Measurements from ENCODE around the gene SPEM3. TPM values are rescaled to one million over a fixed set of nuclear protein-coding genes. Genes with fewer than 3 reads are reported as not detected.

Gene SPEM3
- total and polyA plus RNA-seq, 9 donors, result not detected

DNA sequence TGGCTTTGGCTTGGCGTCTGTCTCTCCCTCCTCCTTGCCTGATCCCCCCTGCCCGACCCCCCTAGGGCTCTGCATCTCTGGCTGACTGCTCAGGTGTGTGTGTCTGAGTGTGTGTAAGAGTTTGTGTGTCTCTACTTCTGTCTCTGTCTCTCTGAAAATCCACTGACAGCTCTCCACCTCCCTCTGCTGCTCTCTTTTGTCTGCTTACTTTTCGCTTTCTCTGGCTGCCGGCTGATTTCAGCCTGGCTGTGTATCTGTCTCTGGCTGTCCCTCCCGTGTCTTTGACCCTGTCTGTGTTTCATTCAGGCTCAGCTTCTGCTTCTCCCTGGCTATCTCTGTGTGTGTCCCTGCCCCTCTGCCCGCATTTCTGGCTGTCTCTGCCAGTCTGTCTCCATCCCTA is 12.3 kb upstream of the SPEM3 start:
- H3K27ac ChIP-seq, result no peak overlapping the region
- no peaks in the 10 kb centered on the region for H3K36me3 ChIP-seq
- no peaks in the 10 kb centered on the region for H3K9me3 ChIP-seq
- H3K4me1 ChIP-seq (ENCODE audit: insufficient read depth), result no peaks in the 10 kb centered on the region
- no peaks in the 10 kb centered on the region for H3K27me3 ChIP-seq
- no peak overlapping the region for H3K4me3 ChIP-seq
- TF ChIP-seq POLR2A (IDR thresholded peaks at IDR 0.05) (no peak), EP300 (IDR thresholded peaks at IDR 0.05) (no peak), CTCF (IDR thresholded peaks at IDR 0.05) (no peak)
- no peak for DNase-seq
- intact Hi-C loops (cut with DNase I), result no loop called here
- WGBS, 3 donors, result 69 to 71% (median 71%) methylated on average over 6 of the region's 6 CpGs

DNA sequence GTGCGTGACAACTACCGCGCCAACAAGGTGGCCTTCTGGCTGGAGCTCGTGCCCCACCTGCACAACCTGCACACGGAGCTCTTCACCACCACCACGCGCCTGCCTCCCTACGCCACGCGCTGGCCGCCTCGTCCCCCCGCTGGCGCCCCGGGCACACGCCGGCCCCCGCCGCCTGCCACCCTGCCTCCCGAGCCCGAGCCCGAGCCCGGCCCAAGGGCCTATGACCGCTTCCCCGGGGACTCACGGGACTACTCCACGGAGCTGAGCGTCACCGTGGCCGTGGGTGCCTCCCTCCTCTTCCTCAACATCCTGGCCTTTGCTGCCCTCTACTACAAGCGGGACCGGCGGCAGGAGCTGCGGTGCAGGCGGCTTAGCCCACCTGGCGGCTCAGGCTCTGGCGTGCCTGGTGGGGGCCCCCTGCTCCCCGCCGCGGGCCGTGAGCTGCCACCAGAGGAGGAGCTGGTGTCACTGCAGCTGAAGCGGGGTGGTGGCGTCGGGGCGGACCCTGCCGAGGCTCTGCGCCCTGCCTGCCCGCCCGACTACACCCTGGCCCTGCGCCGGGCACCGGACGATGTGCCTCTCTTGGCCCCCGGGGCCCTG is 11.5 kb upstream of the SPEM3 start:
- Histone ChIP-seq H3K27me3 (no peaks in the 10 kb centered on the region), H3K36me3 (no peaks in the 10 kb centered on the region), H3K9me3 (no peaks in the 10 kb centered on the region), H3K4me1 (ENCODE audit: insufficient read depth) (no peaks in the 10 kb centered on the region), H3K4me3 (no peak overlapping the region), H3K27ac (no peak overlapping the region)
- intact Hi-C loops (cut with DNase I), result no loop called here
- TF ChIP-seq POLR2A (IDR thresholded peaks at IDR 0.05), result no peak
- no peak for TF ChIP-seq CTCF (IDR thresholded peaks at IDR 0.05)
- TF ChIP-seq EP300 (IDR thresholded peaks at IDR 0.05), result no peak
- no peak for DNase-seq
- 93 to 95% (median 94%) methylated on average over 48 to 54 of the region's 54 CpGs for WGBS, 3 donors

DNA sequence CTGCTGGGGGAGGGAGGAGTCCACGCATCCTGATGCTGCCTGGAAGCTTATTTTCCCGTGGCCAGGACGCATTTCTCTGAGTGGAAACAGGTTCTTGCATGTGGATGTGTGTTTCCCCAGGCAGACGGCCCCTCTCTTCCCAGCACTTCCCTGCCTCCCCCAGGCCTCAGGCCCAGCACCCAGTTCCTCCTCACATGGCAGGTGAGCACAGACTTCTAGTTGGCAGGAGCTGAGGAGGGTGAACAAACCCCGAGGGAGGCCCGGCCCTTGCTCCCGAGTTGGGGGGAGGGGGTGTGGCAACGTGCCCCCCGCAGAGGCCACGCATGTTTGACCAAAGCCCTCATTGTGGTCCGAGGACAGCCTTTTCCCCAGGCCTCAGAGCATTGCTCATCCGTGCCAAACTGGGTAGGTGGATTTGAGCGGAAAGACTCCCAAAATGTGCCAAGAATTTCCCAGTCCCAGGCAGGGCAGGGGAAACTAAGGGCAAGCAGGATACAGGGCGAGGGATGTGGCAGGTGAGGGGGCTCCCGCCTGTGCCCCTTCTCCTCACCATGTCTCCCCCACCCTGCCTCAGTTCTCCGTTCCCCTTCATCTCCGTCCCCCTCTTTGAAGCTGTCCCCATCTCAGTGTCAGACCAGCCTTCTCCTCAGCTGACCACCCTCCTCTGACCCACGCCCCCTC is 10.0 kb upstream of the SPEM3 start:
- no peak overlapping the region for H3K27ac ChIP-seq
- TF ChIP-seq CTCF (IDR thresholded peaks at IDR 0.05), result no peak
- TF ChIP-seq POLR2A (IDR thresholded peaks at IDR 0.05), result no peak
- no peak for TF ChIP-seq EP300 (IDR thresholded peaks at IDR 0.05)
- H3K4me3 ChIP-seq, result no peak overlapping the region
- no peaks in the 10 kb centered on the region for H3K4me1 ChIP-seq (ENCODE audit: insufficient read depth)
- no peaks in the 10 kb centered on the region for H3K27me3 ChIP-seq
- H3K9me3 ChIP-seq, result no peaks in the 10 kb centered on the region
- no peaks in the 10 kb centered on the region for H3K36me3 ChIP-seq
- no peak for DNase-seq
- WGBS, 3 donors, result 65 to 70% (median 65%) methylated on average over 18 of the region's 18 CpGs
- intact Hi-C loops (cut with DNase I), result no loop called here

GRCh38 chr17:7419819-7420610 is 8.6 kb upstream of the SPEM3 start, which contains the start of gene SPEM1:
Gene SPEM1, plus strand, starts transcription at chr17:7420324. Its CDS starts 61 bp downstream, at chr17:7420385.
- Histone ChIP-seq H3K9me3 (no peaks in the 10 kb centered on the region), H3K4me1 (ENCODE audit: insufficient read depth) (no peaks in the 10 kb centered on the region), H3K36me3 (no peaks in the 10 kb centered on the region), H3K27ac (no peak within 1 kb of the TSS), H3K4me3 (no peak within 1 kb of the TSS), H3K27me3 (no peaks in the 10 kb centered on the region)
- no peak for TF ChIP-seq CTCF (IDR thresholded peaks at IDR 0.05)
- no peak for TF ChIP-seq EP300 (IDR thresholded peaks at IDR 0.05)
- TF ChIP-seq POLR2A (IDR thresholded peaks at IDR 0.05), result no peak
- intact Hi-C loops (cut with DNase I), result no loop called here
- WGBS, 3 donors, result 65 to 72% (median 67%) methylated on average over 14 to 17 of the region's 17 CpGs
- DNase-seq, result no peak

All from ovary (tissue), 9 donors.